ENCODE measurements around the gene MYO3A.

The MYO3A gene

GRCh38 chr10:26194275-26194674, 260.2 kb downstream of the MYO3A start:
- TF ChIP-seq SUZ12 (IDR thresholded peaks at IDR 0.05; ENCODE audit: extremely low read depth, insufficient read depth, insufficient read length) (no peak), ZNF274 (IDR thresholded peaks at IDR 0.05; ENCODE audit: low read depth, low read length) (no peak), YY1 (IDR thresholded peaks at IDR 0.05; ENCODE audit: insufficient read depth, insufficient read length) (no peak)
- Histone ChIP-seq H3K4me3 (ENCODE audit: insufficient read length, low read depth) (no peak overlapping the region), H3K4me1 (ENCODE audit: insufficient read depth, insufficient read length) (no peaks in the 10 kb centered on the region), H3K27me3 (ENCODE audit: insufficient read depth, insufficient read length) (no peaks in the 10 kb centered on the region), H3K36me3 (ENCODE audit: insufficient read depth, insufficient read length, low read length) (no peaks in the 10 kb centered on the region), H3K9ac (ENCODE audit: insufficient read length, low read depth) (no peak overlapping the region), H3K9me3 (ENCODE audit: insufficient read depth, low read length) (no peaks in the 10 kb centered on the region)
- no peak for DNase-seq (ENCODE audit: low read depth, low spot score)

DNA sequence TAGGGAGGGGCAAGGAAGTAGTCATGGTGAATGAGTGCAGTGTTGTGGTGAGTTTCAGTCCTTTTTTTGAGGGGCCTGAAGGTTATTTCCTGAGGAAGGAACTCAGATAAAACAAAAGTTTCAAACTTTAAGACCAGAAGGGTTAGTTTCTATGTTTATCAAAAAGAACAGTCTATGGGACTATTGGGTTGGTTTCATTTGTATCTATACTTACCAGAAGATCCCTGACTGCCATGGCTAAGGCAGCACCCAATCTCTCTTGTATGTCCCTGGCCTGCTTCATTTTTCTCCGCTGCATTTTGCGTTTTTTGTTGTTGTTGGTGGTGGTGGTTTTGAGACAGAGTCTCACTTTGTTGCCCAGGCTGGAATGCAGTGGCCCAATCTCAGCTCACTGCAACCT, 263.2 kb downstream of the MYO3A start:
- H3K9ac ChIP-seq (ENCODE audit: insufficient read length, low read depth) = no peak overlapping the region
- no peak for DNase-seq (ENCODE audit: low read depth, low spot score)
- TF ChIP-seq SUZ12 (IDR thresholded peaks at IDR 0.05; ENCODE audit: extremely low read depth, insufficient read depth, insufficient read length) = no peak
- no peak for TF ChIP-seq YY1 (IDR thresholded peaks at IDR 0.05; ENCODE audit: insufficient read depth, insufficient read length)
- no peak for TF ChIP-seq ZNF274 (IDR thresholded peaks at IDR 0.05; ENCODE audit: low read depth, low read length)
- no peak overlapping the region for H3K4me3 ChIP-seq (ENCODE audit: insufficient read length, low read depth)
- no peaks in the 10 kb centered on the region for H3K27me3 ChIP-seq (ENCODE audit: insufficient read depth, insufficient read length)
- no peaks in the 10 kb centered on the region for H3K9me3 ChIP-seq (ENCODE audit: insufficient read depth, low read length)
- H3K4me1 ChIP-seq (ENCODE audit: insufficient read depth, insufficient read length) = no peaks in the 10 kb centered on the region
- H3K36me3 ChIP-seq (ENCODE audit: insufficient read depth, insufficient read length, low read length) = no peaks in the 10 kb centered on the region

GRCh38 chr10:26198119-26198518, 264.1 kb downstream of the MYO3A start:
- TF ChIP-seq SUZ12 (IDR thresholded peaks at IDR 0.05; ENCODE audit: extremely low read depth, insufficient read depth, insufficient read length) = no peak
- no peak for TF ChIP-seq YY1 (IDR thresholded peaks at IDR 0.05; ENCODE audit: insufficient read depth, insufficient read length)
- TF ChIP-seq ZNF274 (IDR thresholded peaks at IDR 0.05; ENCODE audit: low read depth, low read length) = no peak
- Histone ChIP-seq H3K9ac (ENCODE audit: insufficient read length, low read depth) (no peak overlapping the region), H3K27me3 (ENCODE audit: insufficient read depth, insufficient read length) (no peaks in the 10 kb centered on the region), H3K4me3 (ENCODE audit: insufficient read length, low read depth) (no peak overlapping the region), H3K9me3 (ENCODE audit: insufficient read depth, low read length) (no peaks in the 10 kb centered on the region), H3K36me3 (ENCODE audit: insufficient read depth, insufficient read length, low read length) (no peaks in the 10 kb centered on the region), H3K4me1 (ENCODE audit: insufficient read depth, insufficient read length) (no peaks in the 10 kb centered on the region)
- DNase-seq (ENCODE audit: low read depth, low spot score) = no peak

DNA sequence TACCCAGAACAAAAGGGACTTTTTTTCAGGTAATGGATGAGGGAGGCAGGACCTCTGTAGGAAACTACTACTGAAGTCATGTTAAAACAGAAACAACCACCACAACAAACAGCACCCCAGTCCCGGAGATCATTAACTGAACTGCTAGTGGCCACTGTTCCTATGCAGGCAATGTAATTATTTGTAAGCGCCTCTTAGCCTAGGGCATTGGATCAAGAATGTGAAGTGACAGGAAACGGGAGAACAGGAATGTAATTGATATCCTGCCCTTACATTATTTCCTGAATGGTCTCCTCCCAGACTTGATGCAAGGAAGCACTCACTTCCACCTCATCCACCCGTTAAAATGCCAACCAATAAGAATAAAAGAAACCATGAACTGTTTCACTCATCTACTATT, 265.8 kb downstream of the MYO3A start:
- Histone ChIP-seq H3K27me3 (ENCODE audit: insufficient read depth, insufficient read length) (peaks cover 1% of the 10 kb centered on the region), H3K36me3 (ENCODE audit: insufficient read depth, insufficient read length, low read length) (no peaks in the 10 kb centered on the region)
- DNase-seq (ENCODE audit: low read depth, low spot score) = no peak

DNA sequence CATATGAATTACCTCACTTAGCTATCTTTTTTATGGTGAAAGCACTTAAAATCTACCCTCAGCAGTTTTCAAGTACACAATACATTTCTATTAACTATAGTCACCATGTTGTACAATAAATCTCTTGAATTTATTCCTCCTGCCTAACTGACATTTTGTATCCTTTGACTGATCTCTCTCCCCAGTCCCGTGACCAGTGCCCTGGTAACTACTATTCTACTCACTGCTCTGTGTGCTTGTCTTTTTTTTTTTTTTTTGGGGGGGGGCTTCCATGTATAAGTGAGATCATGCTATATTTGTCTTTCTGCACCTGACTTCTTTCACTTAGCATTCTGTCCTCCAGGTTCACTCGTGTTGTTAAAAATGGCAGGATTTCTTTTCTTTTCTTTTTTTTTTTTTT, 271.2 kb downstream of the MYO3A start:
- Histone ChIP-seq H3K36me3 (ENCODE audit: insufficient read depth, insufficient read length, low read length) (no peaks in the 10 kb centered on the region), H3K9me3 (ENCODE audit: insufficient read depth, low read length) (no peaks in the 10 kb centered on the region), H3K27me3 (ENCODE audit: insufficient read depth, insufficient read length) (peaks cover 39% of the 10 kb centered on the region), H3K4me3 (ENCODE audit: insufficient read length, low read depth) (no peak overlapping the region), H3K9ac (ENCODE audit: insufficient read length, low read depth) (no peak overlapping the region), H3K4me1 (ENCODE audit: insufficient read depth, insufficient read length) (no peaks in the 10 kb centered on the region)
- DNase-seq (ENCODE audit: low read depth, low spot score) = no peak
- TF ChIP-seq ZNF274 (IDR thresholded peaks at IDR 0.05; ENCODE audit: low read depth, low read length) = no peak
- TF ChIP-seq YY1 (IDR thresholded peaks at IDR 0.05; ENCODE audit: insufficient read depth, insufficient read length) = no peak
- TF ChIP-seq SUZ12 (IDR thresholded peaks at IDR 0.05; ENCODE audit: extremely low read depth, insufficient read depth, insufficient read length) = no peak

More for the DNA sequence above, 265.8 kb downstream of the MYO3A start:
- H3K4me1 ChIP-seq (ENCODE audit: insufficient read depth, insufficient read length) = no peaks in the 10 kb centered on the region
- TF ChIP-seq SUZ12 (IDR thresholded peaks at IDR 0.05; ENCODE audit: extremely low read depth, insufficient read depth, insufficient read length) = no peak
- no peak for TF ChIP-seq ZNF274 (IDR thresholded peaks at IDR 0.05; ENCODE audit: low read depth, low read length)
- no peak for TF ChIP-seq YY1 (IDR thresholded peaks at IDR 0.05; ENCODE audit: insufficient read depth, insufficient read length)
- no peaks in the 10 kb centered on the region for H3K9me3 ChIP-seq (ENCODE audit: insufficient read depth, low read length)
- no peak overlapping the region for H3K9ac ChIP-seq (ENCODE audit: insufficient read length, low read depth)
- no peak overlapping the region for H3K4me3 ChIP-seq (ENCODE audit: insufficient read length, low read depth)

DNA sequence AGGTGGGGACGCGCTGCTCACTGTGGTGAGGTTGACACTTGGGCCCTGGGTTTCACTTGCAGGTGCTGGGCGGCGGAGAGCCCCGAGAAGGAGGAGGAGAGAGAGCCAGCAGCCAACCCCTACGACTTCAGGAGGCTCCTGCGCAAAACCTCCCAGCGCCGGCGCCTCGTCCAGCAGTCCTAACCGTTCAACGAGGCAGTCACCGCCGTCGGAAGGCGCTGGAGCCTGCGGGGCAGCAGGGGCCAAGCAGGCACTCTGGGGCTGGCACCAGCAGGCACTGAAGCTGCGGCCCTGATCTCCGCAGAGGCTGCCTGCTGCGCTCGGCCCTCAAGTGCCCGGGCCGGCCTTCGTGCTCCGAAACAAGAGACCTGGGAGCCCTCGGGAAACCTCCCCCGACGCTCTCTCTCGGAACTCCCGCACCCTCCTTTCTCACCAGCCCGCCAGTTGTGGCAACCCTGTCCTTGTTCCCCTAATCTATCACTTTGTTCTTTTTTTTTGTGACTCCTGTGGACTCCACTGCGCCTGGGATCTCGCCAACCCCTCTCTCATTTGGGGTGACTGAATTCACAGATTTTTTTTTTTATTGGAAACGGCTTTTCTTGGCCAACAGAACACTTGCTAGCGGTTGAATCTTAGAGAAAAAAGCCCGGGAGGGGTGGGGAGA, 277.9 kb downstream of the MYO3A start:
- H3K4me3 ChIP-seq (ENCODE audit: insufficient read length, low read depth) = no peak overlapping the region
- H3K4me1 ChIP-seq (ENCODE audit: insufficient read depth, insufficient read length) = peaks cover 9% of the 10 kb centered on the region
- H3K36me3 ChIP-seq (ENCODE audit: insufficient read depth, insufficient read length, low read length) = no peaks in the 10 kb centered on the region
- no peaks in the 10 kb centered on the region for H3K9me3 ChIP-seq (ENCODE audit: insufficient read depth, low read length)
- H3K9ac ChIP-seq (ENCODE audit: insufficient read length, low read depth) = peak overlapping the region; percentile 18
- peaks cover 99% of the 10 kb centered on the region for H3K27me3 ChIP-seq (ENCODE audit: insufficient read depth, insufficient read length)
- no peak for TF ChIP-seq SUZ12 (IDR thresholded peaks at IDR 0.05; ENCODE audit: extremely low read depth, insufficient read depth, insufficient read length)
- TF ChIP-seq YY1 (IDR thresholded peaks at IDR 0.05; ENCODE audit: insufficient read depth, insufficient read length) = no peak
- TF ChIP-seq ZNF274 (IDR thresholded peaks at IDR 0.05; ENCODE audit: low read depth, low read length) = no peak
- DNase-seq (ENCODE audit: low read depth, low spot score) = no peak

DNA sequence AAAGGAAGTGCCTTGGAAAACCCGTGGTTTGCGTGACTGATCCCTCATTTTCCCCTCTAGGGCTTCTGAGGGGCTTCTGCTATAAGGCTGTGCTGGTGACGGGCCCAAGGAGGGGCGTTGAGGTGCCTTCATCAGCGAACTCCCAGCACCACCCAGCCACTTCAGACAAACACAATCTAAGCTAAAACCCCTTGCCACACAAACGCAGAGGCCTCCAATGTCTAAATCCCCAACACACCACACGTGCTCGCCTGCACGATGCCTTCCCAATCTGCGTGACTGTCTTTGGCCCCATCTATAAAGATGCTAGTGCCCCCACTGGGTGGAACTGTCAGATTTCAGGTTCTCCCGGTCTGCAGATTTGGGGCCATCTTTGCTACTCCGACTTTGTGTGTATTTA, 278.5 kb downstream of the MYO3A start:
- DNase-seq (ENCODE audit: low read depth, low spot score) = no peak
- Histone ChIP-seq H3K9ac (ENCODE audit: insufficient read length, low read depth) (no peak overlapping the region), H3K9me3 (ENCODE audit: insufficient read depth, low read length) (no peaks in the 10 kb centered on the region), H3K27me3 (ENCODE audit: insufficient read depth, insufficient read length) (peaks cover 99% of the 10 kb centered on the region), H3K36me3 (ENCODE audit: insufficient read depth, insufficient read length, low read length) (no peaks in the 10 kb centered on the region), H3K4me1 (ENCODE audit: insufficient read depth, insufficient read length) (peaks cover 11% of the 10 kb centered on the region), H3K4me3 (ENCODE audit: insufficient read length, low read depth) (no peak overlapping the region)
- TF ChIP-seq ZNF274 (IDR thresholded peaks at IDR 0.05; ENCODE audit: low read depth, low read length) (no peak), SUZ12 (IDR thresholded peaks at IDR 0.05; ENCODE audit: extremely low read depth, insufficient read depth, insufficient read length) (no peak), YY1 (IDR thresholded peaks at IDR 0.05; ENCODE audit: insufficient read depth, insufficient read length) (no peak)

Data from NT2/D1 (cell line).